BLaER1 treated with 17β-estradiol and CSF1 and Interleukin-3, amounts not matched to agents 10 nM and 100 nM (cell line): ENCODE measurements around the gene TBC1D20.

Experiments
- H3K27ac ChIP-seq, 11 experiments: shearing (Covaris generic); formaldehyde crosslinking; 2 replicates each; pipeline ENCODE4 v1.8.1; 2022
- H3K27me3 ChIP-seq, 11 experiments: shearing (Covaris generic); formaldehyde crosslinking; 2 replicates each; pipeline ENCODE4 v1.8.1; 2022
- H3K36me3 ChIP-seq, 11 experiments: shearing (Covaris generic); formaldehyde crosslinking; 2 replicates each; pipeline ENCODE4 v1.8.1; 2022
- H3K4me1 ChIP-seq, 10 experiments: shearing (Covaris generic); formaldehyde crosslinking; 2 replicates each; pipeline ENCODE4 v1.8.1; 2022
- H3K4me2 ChIP-seq, 11 experiments: shearing (Covaris generic); formaldehyde crosslinking; 2 replicates each; pipeline ENCODE4 v1.8.1; 2022
- H3K4me3 ChIP-seq, 10 experiments: shearing (Covaris generic); formaldehyde crosslinking; 2 replicates each; pipeline ENCODE4 v1.8.1; 2022
- H3K9ac ChIP-seq, 11 experiments: shearing (Covaris generic); formaldehyde crosslinking; 2 replicates each; pipeline ENCODE4 v1.8.1; 2022
- H3K9me3 ChIP-seq, 11 experiments: shearing (Covaris generic); formaldehyde crosslinking; replicated peaks in 1 of 11; 2 replicates each; pipeline ENCODE4 v1.8.1; 2022
- H4K20me1 ChIP-seq, 11 experiments: shearing (Covaris generic); formaldehyde crosslinking; 2 replicates each; pipeline ENCODE4 v1.8.1; 2022
- Cebpa-rat ChIP-seq, 11 experiments: shearing (Covaris generic); IDR thresholded peaks; 2 replicates each; pipeline ENCODE4 v1.8.1; 2022

TBC1D20 gene

DNA sequence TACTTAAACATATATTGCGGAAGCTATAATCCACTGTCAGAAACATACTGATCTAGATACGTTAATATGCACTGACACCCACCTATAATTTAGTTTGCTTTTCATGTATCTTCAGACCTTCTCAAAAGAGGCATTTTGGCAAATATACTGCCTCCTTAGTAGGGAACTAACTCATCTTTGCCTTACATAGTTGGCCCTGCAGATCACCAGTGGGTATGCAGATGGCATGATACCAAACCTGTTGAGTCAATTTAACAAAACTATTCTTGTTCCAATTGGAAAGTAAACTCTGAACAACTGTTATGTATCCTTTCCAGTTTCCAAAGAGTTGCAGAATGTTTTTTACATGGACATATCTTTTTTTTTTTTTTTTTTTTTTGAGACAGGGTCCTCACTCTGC, 35.6 kb upstream of the TBC1D20 start:
- no peaks in the 10 kb centered on the region for H3K27me3 ChIP-seq
- H4K20me1 ChIP-seq = peaks cover 1 to 52% (median 11%) of the 10 kb centered on the region in 11 experiments; a peak in 13 of 22 replicates
- TF ChIP-seq Cebpa-rat (IDR thresholded peaks at IDR 0.05) = no peak
- H3K27ac ChIP-seq = no peak overlapping the region
- H3K4me1 ChIP-seq = peaks cover 0 to 8% (median 0%) of the 10 kb centered on the region in 10 experiments; a peak in 1 of 20 replicates
- H3K9ac ChIP-seq = no peak overlapping the region
- no peak overlapping the region for H3K4me3 ChIP-seq
- H3K9me3 ChIP-seq = no peaks in the 10 kb centered on the region
- H3K36me3 ChIP-seq = peaks cover 97 to 100% (median 100%) of the 10 kb centered on the region in 11 experiments
- H3K4me2 ChIP-seq = no peak overlapping the region

DNA sequence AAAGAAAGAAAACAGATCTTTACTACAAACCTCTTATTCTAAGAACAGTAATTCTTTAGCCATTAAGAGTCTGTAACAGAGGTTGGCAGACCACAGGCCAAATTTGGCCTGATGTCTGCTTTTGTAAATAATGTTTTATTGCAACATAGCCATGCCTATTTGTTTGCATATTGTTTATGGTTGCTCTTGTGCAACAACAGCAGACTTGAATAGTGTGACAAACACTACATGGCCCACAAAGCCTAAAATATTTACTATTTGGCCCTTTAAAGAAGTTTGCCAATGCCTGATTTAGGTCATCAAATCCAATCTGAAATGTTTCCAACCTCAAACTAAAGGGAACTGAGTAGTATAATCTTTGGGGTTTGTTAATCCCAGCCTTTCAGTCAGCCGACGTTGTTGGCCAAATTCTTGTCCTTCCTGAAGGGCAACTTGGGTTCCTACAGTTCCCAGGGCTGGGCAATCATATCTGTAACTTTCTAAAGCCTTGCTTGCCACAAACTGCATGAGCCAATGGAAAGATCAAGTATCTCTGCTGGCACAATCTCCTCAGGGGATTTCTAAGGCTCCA, 33.9 kb upstream of the TBC1D20 start:
- peak in 1 of 11 experiments; percentile 29; a peak in 1 of 22 replicates for TF ChIP-seq Cebpa-rat (IDR thresholded peaks at IDR 0.05)

DNA sequence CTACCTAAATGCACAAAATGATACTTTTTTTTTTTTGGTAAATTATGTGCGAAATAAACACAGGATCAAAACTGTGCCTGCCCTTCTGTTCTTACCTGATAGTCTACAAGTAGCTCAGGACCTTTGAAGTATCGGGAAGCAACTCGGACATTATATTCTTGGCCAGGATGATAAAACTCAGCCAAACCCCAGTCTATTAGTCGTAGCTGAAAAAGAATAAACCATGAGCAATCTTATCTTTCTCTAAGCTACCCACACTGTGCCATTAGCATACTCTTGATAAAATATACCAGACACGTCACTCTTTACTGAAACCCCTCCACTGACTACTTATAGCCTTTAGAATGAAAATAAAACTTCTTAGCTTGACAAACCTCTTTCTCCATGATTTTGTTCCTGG, 29.8 kb upstream of the TBC1D20 start:
- TF ChIP-seq Cebpa-rat (IDR thresholded peaks at IDR 0.05) = no peak
- no peak overlapping the region for H3K9ac ChIP-seq
- peaks cover 0 to 8% (median 0%) of the 10 kb centered on the region in 10 experiments; a peak in 1 of 20 replicates for H3K4me1 ChIP-seq
- no peaks in the 10 kb centered on the region for H3K9me3 ChIP-seq
- no peak overlapping the region for H3K27ac ChIP-seq
- no peak overlapping the region for H3K4me2 ChIP-seq
- no peaks in the 10 kb centered on the region for H3K27me3 ChIP-seq
- H3K36me3 ChIP-seq = peaks cover 98 to 100% (median 100%) of the 10 kb centered on the region in 11 experiments
- H3K4me3 ChIP-seq = no peak overlapping the region
- peaks cover 0 to 64% (median 14%) of the 10 kb centered on the region in 11 experiments; a peak in 12 of 22 replicates for H4K20me1 ChIP-seq

More for the DNA sequence above, 33.9 kb upstream of the TBC1D20 start:
- H3K27me3 ChIP-seq = no peaks in the 10 kb centered on the region
- H3K9me3 ChIP-seq = no peaks in the 10 kb centered on the region
- no peak overlapping the region; a peak in 2 of 22 replicates for H3K27ac ChIP-seq
- peaks cover 97 to 100% (median 100%) of the 10 kb centered on the region in 11 experiments for H3K36me3 ChIP-seq
- no peak overlapping the region; a peak in 1 of 22 replicates for H3K9ac ChIP-seq
- H3K4me3 ChIP-seq = no peak overlapping the region
- peaks cover 0 to 52% (median 10%) of the 10 kb centered on the region in 11 experiments; a peak in 9 of 22 replicates for H4K20me1 ChIP-seq
- H3K4me2 ChIP-seq = no peak overlapping the region
- H3K4me1 ChIP-seq = peaks cover 0 to 8% (median 0%) of the 10 kb centered on the region in 10 experiments; a peak in 1 of 20 replicates

DNA sequence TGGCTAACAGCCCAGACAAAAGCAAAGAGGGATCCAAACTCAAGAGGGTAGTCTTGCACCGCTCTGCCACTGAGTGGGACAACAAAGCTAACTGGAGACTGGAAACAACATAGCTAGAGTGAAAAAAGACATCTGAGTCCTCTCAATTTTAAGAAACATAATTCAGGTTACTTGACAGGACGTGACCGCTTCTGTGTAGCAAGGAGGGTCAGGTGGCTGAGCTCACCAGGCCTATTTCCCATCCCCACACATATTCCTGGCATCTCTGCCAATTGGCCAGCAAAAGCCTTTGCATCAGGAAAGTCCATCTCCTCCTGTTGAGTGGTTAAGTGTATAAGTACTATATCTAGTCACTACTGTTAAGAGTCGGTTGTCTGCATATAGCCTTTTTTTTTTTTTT, 25.3 kb upstream of the TBC1D20 start:
- no peaks in the 10 kb centered on the region; a peak in 1 of 20 replicates for H3K4me1 ChIP-seq
- H3K4me3 ChIP-seq = no peak overlapping the region
- no peak overlapping the region for H3K9ac ChIP-seq
- H4K20me1 ChIP-seq = peaks cover 0 to 73% (median 16%) of the 10 kb centered on the region in 11 experiments; a peak in 11 of 22 replicates
- peaks cover 96 to 99% (median 98%) of the 10 kb centered on the region in 11 experiments for H3K36me3 ChIP-seq
- H3K4me2 ChIP-seq = no peak overlapping the region
- no peak for TF ChIP-seq Cebpa-rat (IDR thresholded peaks at IDR 0.05)
- no peaks in the 10 kb centered on the region for H3K9me3 ChIP-seq
- no peaks in the 10 kb centered on the region for H3K27me3 ChIP-seq
- H3K27ac ChIP-seq = no peak overlapping the region

DNA sequence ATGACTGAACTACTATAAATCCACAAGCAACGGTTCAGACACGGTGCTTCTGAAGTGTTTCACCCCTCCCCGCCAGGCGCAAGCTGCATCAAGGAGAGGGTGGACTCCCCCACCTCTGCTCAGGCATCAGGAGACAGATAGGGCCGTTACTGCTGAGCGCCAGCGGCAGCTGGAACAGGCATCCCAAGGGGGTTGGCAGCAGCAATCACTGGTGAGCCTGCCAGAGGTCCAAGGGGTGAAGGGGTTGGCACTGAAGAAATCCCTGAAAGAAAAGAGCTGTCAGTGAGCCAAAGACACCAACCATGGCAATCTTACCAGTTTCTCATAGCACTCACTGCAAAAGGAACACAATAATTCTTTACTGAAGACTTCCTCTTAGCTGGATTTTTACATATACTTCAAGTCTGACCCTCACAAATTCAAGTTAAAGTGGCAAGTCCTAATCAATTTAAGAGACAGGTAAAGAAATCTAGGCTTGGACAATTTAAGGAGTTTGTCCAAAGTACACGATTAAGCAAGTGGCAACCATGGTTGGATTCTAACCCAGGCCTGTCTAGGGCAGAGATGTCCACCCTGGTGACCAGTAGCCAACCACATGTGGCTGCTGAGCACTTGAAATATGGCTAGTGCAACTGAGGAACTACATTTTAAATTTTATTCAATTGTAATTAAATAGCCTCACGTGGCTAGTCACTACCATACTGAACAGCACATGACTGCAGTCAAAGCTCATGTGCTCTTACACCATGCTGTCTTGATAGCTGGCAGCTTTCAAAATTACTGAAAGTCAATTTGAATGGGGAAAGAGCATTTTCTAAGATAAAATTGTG, 21.7 kb upstream of the TBC1D20 start:
- no peaks in the 10 kb centered on the region for H3K27me3 ChIP-seq
- H3K36me3 ChIP-seq = peaks cover 86 to 98% (median 91%) of the 10 kb centered on the region in 11 experiments

DNA sequence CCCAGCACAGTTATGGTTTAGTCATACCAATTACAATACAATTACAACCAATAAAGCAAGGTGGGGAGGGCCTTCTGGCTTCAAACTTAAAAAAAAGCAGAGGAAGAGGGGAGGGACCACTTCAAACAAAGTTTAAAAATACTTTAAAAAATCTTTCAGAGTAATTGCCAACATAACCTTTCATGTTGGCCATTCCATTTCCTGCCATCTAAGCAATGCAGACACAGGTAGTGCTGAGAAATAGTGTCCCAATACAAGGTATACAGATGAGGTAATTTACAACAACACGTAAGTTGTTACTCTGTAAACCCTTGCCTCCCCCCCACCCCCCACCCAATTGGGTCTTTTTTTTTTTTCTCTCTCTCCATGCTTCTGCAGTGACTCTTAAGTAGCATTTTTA, 18.8 kb upstream of the TBC1D20 start:
- peaks cover 15 to 69% (median 39%) of the 10 kb centered on the region in 11 experiments; a peak in 20 of 22 replicates for H4K20me1 ChIP-seq
- H3K27ac ChIP-seq = no peak overlapping the region
- no peak overlapping the region for H3K4me2 ChIP-seq
- H3K36me3 ChIP-seq = peaks cover 85 to 95% (median 88%) of the 10 kb centered on the region in 11 experiments
- no peaks in the 10 kb centered on the region for H3K9me3 ChIP-seq
- no peaks in the 10 kb centered on the region for H3K27me3 ChIP-seq
- peaks cover 0 to 5% (median 0%) of the 10 kb centered on the region in 10 experiments; a peak in 1 of 20 replicates for H3K4me1 ChIP-seq
- no peak overlapping the region; a peak in 1 of 22 replicates for H3K9ac ChIP-seq
- no peak overlapping the region for H3K4me3 ChIP-seq
- TF ChIP-seq Cebpa-rat (IDR thresholded peaks at IDR 0.05) = no peak

More for the DNA sequence above, 21.7 kb upstream of the TBC1D20 start:
- Histone ChIP-seq H3K4me1 (no peaks in the 10 kb centered on the region; a peak in 1 of 20 replicates), H3K4me3 (no peak overlapping the region), H3K27ac (no peak overlapping the region), H3K9me3 (no peaks in the 10 kb centered on the region), H3K9ac (no peak overlapping the region), H3K4me2 (no peak overlapping the region), H4K20me1 (peaks cover 5 to 84% (median 38%) of the 10 kb centered on the region in 11 experiments; a peak in 18 of 22 replicates)
- no peak for TF ChIP-seq Cebpa-rat (IDR thresholded peaks at IDR 0.05)

DNA sequence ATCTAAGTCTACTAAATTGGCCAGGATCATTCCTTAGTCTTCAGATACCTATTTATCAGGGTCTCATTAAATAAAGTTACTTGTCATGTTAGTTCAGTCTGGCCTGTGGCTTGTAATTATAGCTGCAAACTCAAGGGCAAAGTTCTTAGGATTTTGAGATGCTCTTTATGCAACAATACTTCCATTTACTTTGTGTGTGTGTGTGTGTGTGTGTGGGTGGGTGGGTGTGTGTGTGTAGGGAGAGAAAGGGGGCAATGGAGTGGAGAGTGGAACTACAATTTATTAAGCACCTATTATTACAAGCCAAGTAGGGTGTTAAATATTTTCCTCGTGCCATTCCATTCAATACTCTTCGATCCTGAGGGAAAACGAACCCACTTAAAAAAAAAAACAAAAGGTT, 17.7 kb upstream of the TBC1D20 start:
- H3K9me3 ChIP-seq = no peaks in the 10 kb centered on the region
- H3K4me3 ChIP-seq = no peak overlapping the region
- TF ChIP-seq Cebpa-rat (IDR thresholded peaks at IDR 0.05) = no peak
- H3K27ac ChIP-seq = no peak overlapping the region
- H4K20me1 ChIP-seq = peaks cover 15 to 59% (median 39%) of the 10 kb centered on the region in 11 experiments; a peak in 20 of 22 replicates
- H3K4me2 ChIP-seq = no peak overlapping the region
- H3K27me3 ChIP-seq = no peaks in the 10 kb centered on the region
- peaks cover 84 to 94% (median 87%) of the 10 kb centered on the region in 11 experiments for H3K36me3 ChIP-seq
- no peak overlapping the region for H3K9ac ChIP-seq
- H3K4me1 ChIP-seq = peaks cover 0 to 5% (median 0%) of the 10 kb centered on the region in 10 experiments; a peak in 1 of 20 replicates

DNA sequence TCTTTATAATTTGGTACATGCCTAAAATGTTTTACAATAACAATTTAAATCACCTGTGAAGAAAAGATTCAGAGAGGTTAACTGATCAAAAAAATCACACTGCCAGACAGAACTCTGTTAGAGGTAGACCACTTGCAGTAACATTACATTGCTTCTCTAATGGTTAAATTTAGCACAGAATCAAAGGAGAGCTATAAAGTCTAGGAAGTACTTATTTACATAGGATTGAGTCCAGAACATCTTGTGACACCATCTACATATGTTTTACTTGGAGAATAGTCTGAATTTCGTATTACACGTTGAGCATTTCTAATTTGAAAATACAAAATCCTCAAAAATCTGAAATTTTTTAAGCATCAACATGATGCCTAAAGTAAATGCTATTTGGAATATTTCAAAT, 17.2 kb upstream of the TBC1D20 start:
- Histone ChIP-seq H3K27ac (no peak overlapping the region), H4K20me1 (peaks cover 15 to 59% (median 39%) of the 10 kb centered on the region in 11 experiments; a peak in 20 of 22 replicates), H3K9me3 (peaks cover 0 to 2% (median 0%) of the 10 kb centered on the region in 11 experiments; a peak in 3 of 22 replicates), H3K4me3 (no peak overlapping the region), H3K27me3 (no peaks in the 10 kb centered on the region), H3K4me1 (peaks cover 0 to 5% (median 0%) of the 10 kb centered on the region in 10 experiments; a peak in 1 of 20 replicates), H3K9ac (no peak overlapping the region), H3K4me2 (no peak overlapping the region), H3K36me3 (peaks cover 82 to 96% (median 89%) of the 10 kb centered on the region in 11 experiments)
- TF ChIP-seq Cebpa-rat (IDR thresholded peaks at IDR 0.05) = no peak
